Measurements from ENCODE around the gene TGM4. TPM values are rescaled to one million over a fixed set of nuclear protein-coding genes. Genes with fewer than 3 reads are reported as not detected.

TGM4 gene
- total RNA-seq, 1 donor from 2014 or later, result under 0.01 TPM

- Histone ChIP-seq H3K27me3 (ENCODE audit: control insufficient read depth, insufficient read depth, low read length) (no peaks in the 10 kb centered on the region), H3K4me3 (ENCODE audit: low read depth, low read length) (no peak overlapping the region), H3K36me3 (ENCODE audit: control insufficient read depth, insufficient read depth, low read length) (peaks cover 28% of the 10 kb centered on the region)
- no peak for TF ChIP-seq CTCF (IDR thresholded peaks at IDR 0.05; ENCODE audit: insufficient read depth, low read length, severe bottlenecking)
- no peak for DNase-seq (ENCODE audit: low read depth)
- FAIRE-seq, result no peak
These were observed 51.8 kb downstream of the TGM4 start for GRCh38 chr3:44926172-44926571.

GRCh38 chr3:44926921-44927320 is 52.5 kb downstream of the TGM4 start:
- peaks cover 33% of the 10 kb centered on the region for H3K36me3 ChIP-seq (ENCODE audit: control insufficient read depth, insufficient read depth, low read length)
- no peak overlapping the region for H3K4me3 ChIP-seq (ENCODE audit: low read depth, low read length)
- H3K27me3 ChIP-seq (ENCODE audit: control insufficient read depth, insufficient read depth, low read length), result no peaks in the 10 kb centered on the region
- FAIRE-seq (no peak), DNase-seq (ENCODE audit: low read depth) (no peak)
- no peak for TF ChIP-seq CTCF (IDR thresholded peaks at IDR 0.05; ENCODE audit: insufficient read depth, low read length, severe bottlenecking)

GRCh38 chr3:44927371-44927770 is 53.0 kb downstream of the TGM4 start:
- peaks cover 37% of the 10 kb centered on the region for H3K36me3 ChIP-seq (ENCODE audit: control insufficient read depth, insufficient read depth, low read length)
- FAIRE-seq, result no peak
- H3K4me3 ChIP-seq (ENCODE audit: low read depth, low read length), result no peak overlapping the region
- no peaks in the 10 kb centered on the region for H3K27me3 ChIP-seq (ENCODE audit: control insufficient read depth, insufficient read depth, low read length)
- no peak for DNase-seq (ENCODE audit: low read depth)
- no peak for TF ChIP-seq CTCF (IDR thresholded peaks at IDR 0.05; ENCODE audit: insufficient read depth, low read length, severe bottlenecking)

- DNase-seq (ENCODE audit: low read depth) (no peak), FAIRE-seq (no peak)
- no peak overlapping the region for H3K4me3 ChIP-seq (ENCODE audit: low read depth, low read length)
- H3K36me3 ChIP-seq (ENCODE audit: control insufficient read depth, insufficient read depth, low read length), result peaks cover 49% of the 10 kb centered on the region
- TF ChIP-seq CTCF (IDR thresholded peaks at IDR 0.05; ENCODE audit: insufficient read depth, low read length, severe bottlenecking), result no peak
- no peaks in the 10 kb centered on the region for H3K27me3 ChIP-seq (ENCODE audit: control insufficient read depth, insufficient read depth, low read length)
These were observed 55.4 kb downstream of the TGM4 start for GRCh38 chr3:44929782-44930181.

- no peak for FAIRE-seq
- no peak for TF ChIP-seq CTCF (IDR thresholded peaks at IDR 0.05; ENCODE audit: insufficient read depth, low read length, severe bottlenecking)
- Histone ChIP-seq H3K4me3 (ENCODE audit: low read depth, low read length) (no peak overlapping the region), H3K27me3 (ENCODE audit: control insufficient read depth, insufficient read depth, low read length) (no peaks in the 10 kb centered on the region), H3K36me3 (ENCODE audit: control insufficient read depth, insufficient read depth, low read length) (peaks cover 51% of the 10 kb centered on the region)
- no peak for DNase-seq (ENCODE audit: low read depth)
These were observed 56.5 kb downstream of the TGM4 start for GRCh38 chr3:44930911-44931310.

GRCh38 chr3:44931791-44932190 is 57.4 kb downstream of the TGM4 start:
- no peak for TF ChIP-seq CTCF (IDR thresholded peaks at IDR 0.05; ENCODE audit: insufficient read depth, low read length, severe bottlenecking)
- FAIRE-seq, result no peak
- H3K4me3 ChIP-seq (ENCODE audit: low read depth, low read length), result no peak overlapping the region
- H3K27me3 ChIP-seq (ENCODE audit: control insufficient read depth, insufficient read depth, low read length), result no peaks in the 10 kb centered on the region
- H3K36me3 ChIP-seq (ENCODE audit: control insufficient read depth, insufficient read depth, low read length), result peaks cover 45% of the 10 kb centered on the region
- DNase-seq (ENCODE audit: low read depth), result no peak

Measured in bronchial epithelial cell (primary cell).